NCI-H82 treated with DMSO at 0.1 percent for 48 hours (cell line): ENCODE results near the gene MRPL39.

Source experiments
- DNase-seq: peaks from one replicate; lab custom pipeline; 2025; ENCODE audit not compliant: unreplicated experiment; lab: John Stamatoyannopoulos, UW

MRPL39 gene

GRCh38 chr21:25615880-25616279 is 8.6 kb upstream of the MRPL39 start:
- no peak for DNase-seq

GRCh38 chr21:25614441-25614840 is 7.2 kb upstream of the MRPL39 start:
- no peak for DNase-seq

- DNase-seq, result peak; percentile 61
Observed at GRCh38 chr21:25608044-25608737, 910 bp upstream of the MRPL39 start.

- no peak for DNase-seq
Observed at GRCh38 chr21:25589887-25590286, 17.4 kb downstream of the MRPL39 start.

- no peak for DNase-seq
Observed at GRCh38 chr21:25586791-25587190, 20.5 kb downstream of the MRPL39 start.

- DNase-seq, result no peak
Observed at GRCh38 chr21:25586326-25586725, 21.0 kb downstream of the MRPL39 start.

- DNase-seq, result no peak
Observed at GRCh38 chr21:25584833-25585676, 22.2 kb downstream of the MRPL39 start.

GRCh38 chr21:25583370-25584130 is 23.7 kb downstream of the MRPL39 start:
- DNase-seq, result no peak

- DNase-seq, result no peak
Observed at GRCh38 chr21:25582888-25583287, 24.4 kb downstream of the MRPL39 start.

GRCh38 chr21:25582164-25582790 is 25.0 kb downstream of the MRPL39 start:
- no peak for DNase-seq

- DNase-seq, result no peak
Observed at GRCh38 chr21:25581582-25581981, 25.7 kb downstream of the MRPL39 start.

- DNase-seq, result no peak
Observed at GRCh38 chr21:25580912-25581260, 26.4 kb downstream of the MRPL39 start.

GRCh38 chr21:25579226-25580013 is 27.9 kb downstream of the MRPL39 start:
- no peak for DNase-seq

GRCh38 chr21:25578056-25578961 is 29.0 kb downstream of the MRPL39 start:
- no peak for DNase-seq

GRCh38 chr21:25577424-25578055 is 29.7 kb downstream of the MRPL39 start:
- no peak for DNase-seq

GRCh38 chr21:25573409-25574206 is 33.7 kb downstream of the MRPL39 start:
- no peak for DNase-seq

GRCh38 chr21:25572861-25573310 is 34.4 kb downstream of the MRPL39 start:
- DNase-seq, result no peak

- no peak for DNase-seq
Observed at GRCh38 chr21:25571726-25572121, 35.6 kb downstream of the MRPL39 start.
